H9 (cell line): Measurements from ENCODE around the gene STAMBPL1. TPM values are rescaled to one million over a fixed set of nuclear protein-coding genes. Genes with fewer than 3 reads are reported as not detected.

Source experiments
- DNase-seq: peaks from one replicate; pipeline ENCODE4 v3.0.0-alpha.2; 2017
- H2AFZ ChIP-seq: one replicate; pipeline ENCODE4 v1.6.1; 2013; ENCODE audit warnings: mild to moderate bottlenecking, low read length, control low read depth, moderate library complexity
- H2AK5ac ChIP-seq: 2 replicates; pipeline ENCODE4 v1.6.1; 2013; ENCODE audit warnings: low read length, control low read depth, mixed read lengths; ENCODE audit not compliant: insufficient read length
- H2BK120ac ChIP-seq: one replicate; pipeline ENCODE4 v1.6.1; 2013; ENCODE audit warnings: low read depth, mild to moderate bottlenecking, low read length, control low read depth, inconsistent platforms; ENCODE audit not compliant: poor library complexity, severe bottlenecking
- H2BK12ac ChIP-seq: 2 replicates; pipeline ENCODE4 v1.6.1; 2013; ENCODE audit warnings: low read length, control low read depth, mixed read lengths, low read depth; ENCODE audit not compliant: insufficient read length
- H2BK15ac ChIP-seq: 2 replicates; pipeline ENCODE4 v1.6.1; 2013; ENCODE audit warnings: low read depth, low read length, control low read depth
- H2BK20ac ChIP-seq: one replicate; pipeline ENCODE4 v1.6.1; 2013; ENCODE audit warnings: low read depth, mild to moderate bottlenecking, low read length, control low read depth, inconsistent platforms; ENCODE audit not compliant: poor library complexity, severe bottlenecking
- H2BK5ac ChIP-seq: 2 replicates; pipeline ENCODE4 v1.6.1; 2013; ENCODE audit warnings: low read length, control low read depth, mixed read lengths; ENCODE audit not compliant: insufficient read length
- H3K14ac ChIP-seq: 2 replicates; pipeline ENCODE4 v1.6.1; 2013; ENCODE audit warnings: low read length, control low read depth; ENCODE audit not compliant: insufficient read depth
- H3K18ac ChIP-seq: 2 replicates; pipeline ENCODE4 v1.6.1; 2013; ENCODE audit warnings: low read depth, mild to moderate bottlenecking, mixed read lengths, low read length, control low read depth; ENCODE audit not compliant: insufficient read length
- H3K23ac ChIP-seq: 2 replicates; pipeline ENCODE4 v1.6.1; 2013; ENCODE audit warnings: low read length, control low read depth, mixed read lengths, low read depth; ENCODE audit not compliant: insufficient read length
- H3K23me2 ChIP-seq: 2 replicates; pipeline ENCODE4 v1.6.1; 2013; ENCODE audit warnings: low read depth, mild to moderate bottlenecking, mixed read lengths, low read length, control low read depth; ENCODE audit not compliant: insufficient read length, poor library complexity, severe bottlenecking
- H3K27ac ChIP-seq: 2 replicates; pipeline ENCODE4 v1.5.1; 2013; ENCODE audit warnings: low read length, control low read depth, mixed read lengths, low read depth; ENCODE audit not compliant: insufficient read length
- H3K27me3 ChIP-seq: 2 replicates; pipeline ENCODE4 v1.6.1; 2013; ENCODE audit warnings: low read length, control low read depth, inconsistent platforms; ENCODE audit not compliant: insufficient read depth
- H3K4ac ChIP-seq: 2 replicates; pipeline ENCODE4 v1.6.1; 2013; ENCODE audit warnings: low read depth, mild to moderate bottlenecking, control low read depth, inconsistent platforms, low read length, moderate library complexity
- H3K4me1 ChIP-seq: 2 replicates; pipeline ENCODE4 v1.6.1; 2013; ENCODE audit warnings: low read length, control low read depth, inconsistent platforms; ENCODE audit not compliant: insufficient read depth
- H3K4me2 ChIP-seq: 2 replicates; pipeline ENCODE4 v1.6.1; 2013; ENCODE audit warnings: low read length, control low read depth, mixed read lengths; ENCODE audit not compliant: insufficient read length, insufficient read depth
- H3K56ac ChIP-seq: 2 replicates; pipeline ENCODE4 v1.6.1; 2013; ENCODE audit warnings: low read depth, mild to moderate bottlenecking, mixed read lengths, low read length, control low read depth; ENCODE audit not compliant: insufficient read length
- H3K79me1 ChIP-seq: 2 replicates; pipeline ENCODE4 v1.6.1; 2013; ENCODE audit warnings: low read depth, mild to moderate bottlenecking, moderate library complexity, low read length, control low read depth, inconsistent platforms; ENCODE audit not compliant: insufficient read depth, poor library complexity, severe bottlenecking
- H3K79me2 ChIP-seq: 2 replicates; pipeline ENCODE4 v1.6.1; 2013; ENCODE audit warnings: low read length, control low read depth, inconsistent platforms; ENCODE audit not compliant: insufficient read depth
- H3K9ac ChIP-seq: 2 replicates; pipeline ENCODE4 v1.6.1; 2013; ENCODE audit warnings: low read length, control low read depth, mixed read lengths; ENCODE audit not compliant: insufficient read length; ENCODE audit errors: extremely low read depth
- H3K9me3 ChIP-seq: one replicate; pipeline ENCODE4 v1.6.1; 2013; ENCODE audit warnings: low read depth, low read length, inconsistent platforms; ENCODE audit not compliant: control insufficient read depth
- H3T11ph ChIP-seq: one replicate; pipeline ENCODE4 v1.6.1; 2013; ENCODE audit warnings: mild to moderate bottlenecking, low read length, control low read depth, inconsistent platforms
- H4K20me1 ChIP-seq: one replicate; pipeline ENCODE4 v1.6.1; 2013; ENCODE audit not compliant: control insufficient read depth, insufficient read length, insufficient read depth
- H4K5ac ChIP-seq: 2 replicates; pipeline ENCODE4 v1.6.1; 2013; ENCODE audit warnings: low read depth, mild to moderate bottlenecking, mixed read lengths, low read length, control low read depth; ENCODE audit not compliant: insufficient read length
- H4K8ac ChIP-seq: replicated peaks from 2 replicates; pipeline ENCODE4 v1.6.1; 2013; ENCODE audit warnings: low read length, control low read depth, mixed read lengths, low read depth; ENCODE audit not compliant: insufficient read length
- H4K91ac ChIP-seq: 2 replicates; pipeline ENCODE4 v1.6.1; 2013; ENCODE audit warnings: low read depth, mild to moderate bottlenecking, moderate library complexity, mixed read lengths, low read length, control low read depth; ENCODE audit not compliant: insufficient read length
- H3K27ac Mint-ChIP-seq, 3 experiments: 2 replicates in 2 of 3; 3 replicates in 1 of 3; pipeline ENCODE4 v1.8.0; 2020 to 2021; ENCODE audit warnings: mixed read lengths in 3 of 3, mild to moderate bottlenecking in 1 of 3, moderate library complexity in 1 of 3
- H3K27me3 Mint-ChIP-seq: 2 replicates; pipeline ENCODE4 v1.8.0; 2021; ENCODE audit warnings: low read depth, mild to moderate bottlenecking, moderate library complexity, mixed read lengths
- H3K36me3 Mint-ChIP-seq, 3 experiments: 2 replicates in 2 of 3; 3 replicates in 1 of 3; pipeline ENCODE4 v1.8.0; 2020 to 2021; ENCODE audit warnings: low read depth in 3 of 3, mixed read lengths in 3 of 3; ENCODE audit not compliant: insufficient read depth in 1 of 3
- H3K4me1 Mint-ChIP-seq, 2 experiments: 2 replicates each; pipeline ENCODE4 v1.8.0; 2020; ENCODE audit warnings: mixed read lengths in 2 of 2
- H3K4me3 Mint-ChIP-seq, 2 experiments: 2 replicates in 1 of 2; 3 replicates in 1 of 2; pipeline ENCODE4 v1.8.0; 2020 to 2021; ENCODE audit warnings: mild to moderate bottlenecking in 2 of 2, mixed read lengths in 2 of 2, moderate library complexity in 1 of 2
- H3K9me3 Mint-ChIP-seq, 2 experiments: 2 replicates in 1 of 2; 3 replicates in 1 of 2; pipeline ENCODE4 v1.8.0; 2020; ENCODE audit warnings: mild to moderate bottlenecking in 2 of 2, mixed read lengths in 2 of 2, moderate library complexity in 1 of 2
- CTCF ChIP-seq: fragments of 200-600 bp; sonication (generic); conservative IDR thresholded peaks from 3 replicates; pipeline ENCODE4 v1.8.0; 2021; ENCODE audit warnings: antibody characterized with exemption, mild to moderate bottlenecking
- total RNA-seq: library from RNA; stranded (reverse); gene quantifications from 2 replicates; pipeline ENCODE4 v1.2.1, GENCODE V29; 2021

STAMBPL1 gene
- total RNA-seq, 1 experiment from 2014 or later = 3.2 TPM

GRCh38 chr10:88832376-88832775 is 47.7 kb upstream of the STAMBPL1 start:
- Histone ChIP-seq H3K9ac (no peak overlapping the region), H3K4me2 (no peak overlapping the region)

More at GRCh38 chr10:88832376-88832775, 47.7 kb upstream of the STAMBPL1 start:
- no peak overlapping the region for H2BK120ac ChIP-seq
- peaks cover 1% of the 10 kb centered on the region; the same call in 1 of the 2 replicates for H3K27me3 Mint-ChIP-seq
- no peak for DNase-seq
- H3K23ac ChIP-seq = no peak overlapping the region
- no peak overlapping the region for H4K5ac ChIP-seq
- no peak overlapping the region for H3K56ac ChIP-seq
- no peak overlapping the region for H3K18ac ChIP-seq
- H3K4me3 Mint-ChIP-seq = no peak overlapping the region
- no peak overlapping the region for H2BK15ac ChIP-seq
- no peak overlapping the region for H3K27ac Mint-ChIP-seq
- no peak overlapping the region for H2BK12ac ChIP-seq
- H3K9me3 ChIP-seq = no peaks in the 10 kb centered on the region
- H3T11ph ChIP-seq = no peak overlapping the region
- 0 out of 4 replicates have a peak, but pooled peaks cover 0 to 2% of the 10 kb centered on the region in 2 experiments for H3K4me1 Mint-ChIP-seq
- H2AFZ ChIP-seq = no peak overlapping the region
- H4K91ac ChIP-seq = no peak overlapping the region
- H4K8ac ChIP-seq = no peak overlapping the region
- H3K27ac ChIP-seq = no peak overlapping the region
- H3K9me3 Mint-ChIP-seq = no peaks in the 10 kb centered on the region
- no peaks in the 10 kb centered on the region for H3K27me3 ChIP-seq
- TF ChIP-seq CTCF = no peak
- no peak overlapping the region for H2AK5ac ChIP-seq
- H4K20me1 ChIP-seq = no peaks in the 10 kb centered on the region
- H3K79me2 ChIP-seq = no peaks in the 10 kb centered on the region
- no peak overlapping the region for H3K14ac ChIP-seq
- H3K36me3 Mint-ChIP-seq = no peaks in the 10 kb centered on the region
- H2BK5ac ChIP-seq = no peak overlapping the region
- H3K23me2 ChIP-seq = no peaks in the 10 kb centered on the region
- no peaks in the 10 kb centered on the region for H3K79me1 ChIP-seq
- H2BK20ac ChIP-seq = no peak overlapping the region
- H3K4me1 ChIP-seq = no peaks in the 10 kb centered on the region
- H3K4ac ChIP-seq = no peak overlapping the region
